HepG2 (cell line): ENCODE data around the gene ROM1. TPM values are rescaled to one million over a fixed set of nuclear protein-coding genes. Genes with fewer than 3 reads are reported as not detected.
A peak's percentile ranks its signal among the peaks of the same experiment; 100 is the strongest.

Source experiments
- ETV6 ChIP-seq: sonication (generic); formaldehyde crosslinking; conservative IDR thresholded peaks from 2 replicates; pipeline ENCODE4 v1.4.0; 2020; ENCODE audit warnings: missing genetic modification reagents
- HMG20A ChIP-seq: IDR thresholded peaks from 2 replicates; pipeline ENCODE4 v1.6.1; 2016; ENCODE audit warnings: borderline replicate concordance
- HNF1A ChIP-seq, 2 experiments: sonication (generic) in 1 of 2; formaldehyde crosslinking in 1 of 2; IDR thresholded peaks; 2 replicates each; pipeline versions ENCODE4 v1.4.0 to v1.6.1; 2016 to 2020; ENCODE audit warnings: borderline replicate concordance in 1 of 2, low read depth in 1 of 2, mild to moderate bottlenecking in 1 of 2, missing genetic modification reagents in 1 of 2
- IKZF4 ChIP-seq: sonication (generic); formaldehyde crosslinking; IDR thresholded peaks from 2 replicates; pipeline ENCODE4 v1.5.1; 2020; ENCODE audit warnings: borderline replicate concordance, mild to moderate bottlenecking, low read depth, missing genetic modification reagents; ENCODE audit errors: not compliant biosample characterization
- MAFF ChIP-seq: IDR thresholded peaks from 2 replicates; pipeline ENCODE4 v1.6.1; 2011; ENCODE audit warnings: low read depth, low read length, improper control_type of control experiment
- PRMT3 ChIP-seq: sonication (generic); formaldehyde crosslinking; IDR thresholded peaks from 2 replicates; pipeline ENCODE4 v1.8.1; 2022; ENCODE audit warnings: low read depth, mild to moderate bottlenecking, moderate library complexity, missing genetic modification reagents, borderline replicate concordance
- RBAK ChIP-seq: sonication (generic); formaldehyde crosslinking; IDR thresholded peaks from 2 replicates; pipeline ENCODE4 v1.5.1; 2020; ENCODE audit warnings: mild to moderate bottlenecking, missing genetic modification reagents
- SMARCE1 ChIP-seq: fragments of 450-650 bp; IDR thresholded peaks from 2 replicates; pipeline ENCODE4 v1.6.1; 2017; ENCODE audit warnings: borderline replicate concordance
- SRY ChIP-seq: sonication (generic); formaldehyde crosslinking; IDR thresholded peaks from 2 replicates; pipeline ENCODE4 v1.8.0; 2022; ENCODE audit warnings: mild to moderate bottlenecking, missing genetic modification reagents
- TBX2 ChIP-seq: sonication (generic); formaldehyde crosslinking; IDR thresholded peaks from 2 replicates; pipeline ENCODE4 v1.5.0; 2020; ENCODE audit warnings: missing genetic modification reagents, mild to moderate bottlenecking, borderline replicate concordance
- ZBTB39 ChIP-seq: sonication (generic); formaldehyde crosslinking; IDR thresholded peaks from 2 replicates; pipeline ENCODE4 v1.5.0; 2020; ENCODE audit warnings: missing genetic modification reagents
- ZNF383 ChIP-seq: sonication (generic); formaldehyde crosslinking; IDR thresholded peaks from 2 replicates; pipeline ENCODE4 v1.4.0; 2020; ENCODE audit warnings: missing genetic modification reagents, mild to moderate bottlenecking, borderline replicate concordance
- ZNF496 ChIP-seq: sonication (generic); formaldehyde crosslinking; IDR thresholded peaks from 2 replicates; pipeline ENCODE4 v1.8.1; 2023; ENCODE audit warnings: mild to moderate bottlenecking, moderate library complexity, missing genetic modification reagents; ENCODE audit not compliant: insufficient replicate concordance
- ZSCAN29 ChIP-seq: sonication (generic); formaldehyde crosslinking; conservative IDR thresholded peaks from 2 replicates; pipeline ENCODE4 v1.4.0; 2020; ENCODE audit warnings: mild to moderate bottlenecking, missing genetic modification reagents
- polyA plus RNA-seq, 8 experiments: library from polyadenylated mRNA; depleted of rRNA in 3 of 8; stranded (reverse) in 7 of 8; unstranded in 1 of 8; fragments of >200 nt; fragmentation: Illumina TruSeq in 4 of 8; extraction: Trizol in 4 of 8; gene quantifications; 2 replicates each; pipeline versions ENCODE4 v1.2.1 to v1.2.3, GENCODE V29; 2011 to 2016; ENCODE audit warnings: low read depth in 4 of 8, missing spikeins in 1 of 8, mixed read lengths in 1 of 8; ENCODE audit not compliant: insufficient read depth in 1 of 8
- total RNA-seq, 5 experiments: library from RNA; depleted of rRNA; stranded (reverse); fragments of >200 nt; fragmentation: Illumina TruSeq; extraction: Trizol; gene quantifications; 2 replicates each; pipeline ENCODE4 v1.2.3, GENCODE V29; 2016; ENCODE audit warnings: low read depth in 1 of 5
- TF ChIP-seq, protein P1 (sequence below): sonication (generic); formaldehyde crosslinking; IDR thresholded peaks from 2 replicates; pipeline ENCODE4 v1.4.0; 2020; ENCODE audit warnings: missing genetic modification reagents, mild to moderate bottlenecking, borderline replicate concordance
- TF ChIP-seq, protein P2 (sequence below): sonication (generic); formaldehyde crosslinking; IDR thresholded peaks from 2 replicates; pipeline ENCODE4 v1.5.0; 2020; ENCODE audit warnings: mild to moderate bottlenecking, missing genetic modification reagents

Gene ROM1
- total and polyA plus RNA-seq, 2 of the 13 experiments (the other 11 are each of a cell fraction or from before 2014, with no cell fraction given): 1.2 to 2.4 TPM

DNA sequence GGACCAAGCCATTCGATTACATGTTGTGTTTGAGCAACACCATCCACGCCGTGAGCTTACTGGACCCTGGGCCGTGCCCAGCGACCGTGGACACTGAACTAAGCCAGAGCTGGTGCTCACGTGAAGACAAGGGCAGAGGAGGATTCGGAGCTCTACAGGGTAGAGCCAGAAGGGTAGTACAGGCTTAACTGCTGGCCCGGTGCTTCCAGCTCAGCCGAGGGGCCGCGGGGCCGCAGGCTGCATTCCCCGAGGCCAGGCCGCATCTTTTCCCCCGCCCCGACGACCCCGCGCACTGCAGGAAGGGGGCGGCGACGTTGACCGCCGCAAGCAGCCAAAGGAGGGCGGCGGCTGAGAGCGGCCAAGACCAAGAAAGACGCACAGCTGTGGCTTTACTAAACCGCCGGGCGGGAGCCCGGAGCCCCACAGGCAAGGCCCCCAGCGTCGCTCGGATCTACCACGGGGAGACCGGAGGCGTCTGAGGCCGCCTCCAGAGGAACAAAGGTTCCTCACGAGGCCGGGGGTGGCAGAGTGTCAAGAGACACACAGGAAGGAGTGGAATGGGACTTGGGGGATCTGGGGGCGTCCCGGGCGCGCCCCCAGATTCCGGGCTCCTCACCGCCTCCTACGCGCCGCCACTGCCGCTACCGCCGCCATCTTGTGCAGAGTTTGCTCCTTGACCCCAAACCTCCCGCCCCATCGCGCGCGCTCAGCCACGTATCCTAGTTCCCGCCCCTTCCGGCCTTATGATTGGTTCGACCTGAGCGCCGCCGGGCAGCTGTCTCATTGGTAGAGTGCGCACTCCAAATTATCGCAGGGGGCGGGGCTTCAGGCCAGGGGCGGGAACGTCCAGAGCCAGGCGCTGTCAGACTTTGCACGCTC is 33.1 kb downstream of the ROM1 start, which contains the start of gene GANAB (continued):
- TF ChIP-seq, protein P1, sequence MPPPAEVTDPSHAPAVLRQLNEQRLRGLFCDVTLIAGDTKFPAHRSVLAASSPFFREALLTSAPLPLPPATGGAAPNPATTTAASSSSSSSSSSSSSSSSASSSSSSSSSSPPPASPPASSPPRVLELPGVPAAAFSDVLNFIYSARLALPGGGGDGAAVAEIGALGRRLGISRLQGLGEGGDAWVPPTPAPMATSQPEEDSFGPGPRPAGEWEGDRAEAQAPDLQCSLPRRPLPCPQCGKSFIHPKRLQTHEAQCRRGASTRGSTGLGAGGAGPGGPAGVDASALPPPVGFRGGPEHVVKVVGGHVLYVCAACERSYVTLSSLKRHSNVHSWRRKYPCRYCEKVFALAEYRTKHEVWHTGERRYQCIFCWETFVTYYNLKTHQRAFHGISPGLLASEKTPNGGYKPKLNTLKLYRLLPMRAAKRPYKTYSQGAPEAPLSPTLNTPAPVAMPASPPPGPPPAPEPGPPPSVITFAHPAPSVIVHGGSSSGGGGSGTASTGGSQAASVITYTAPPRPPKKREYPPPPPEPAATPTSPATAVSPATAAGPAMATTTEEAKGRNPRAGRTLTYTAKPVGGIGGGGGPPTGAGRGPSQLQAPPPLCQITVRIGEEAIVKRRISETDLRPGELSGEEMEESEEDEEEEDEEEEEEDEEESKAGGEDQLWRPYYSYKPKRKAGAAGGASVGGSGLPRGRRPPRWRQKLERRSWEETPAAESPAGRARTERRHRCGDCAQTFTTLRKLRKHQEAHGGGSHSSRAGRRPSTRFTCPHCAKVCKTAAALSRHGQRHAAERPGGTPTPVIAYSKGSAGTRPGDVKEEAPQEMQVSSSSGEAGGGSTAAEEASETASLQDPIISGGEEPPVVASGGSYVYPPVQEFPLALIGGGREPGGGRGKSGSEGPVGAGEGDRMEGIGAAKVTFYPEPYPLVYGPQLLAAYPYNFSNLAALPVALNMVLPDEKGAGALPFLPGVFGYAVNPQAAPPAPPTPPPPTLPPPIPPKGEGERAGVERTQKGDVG (CRISPR knock-in tag): no peak
- TF ChIP-seq PRMT3 (CRISPR knock-in tag): 0 out of 2 replicates have a peak, but pooled peaks have one; percentile 65
- TF ChIP-seq RBAK: no peak
- TF ChIP-seq ZNF496 (CRISPR knock-in tag): no peak
- no peak for TF ChIP-seq HNF1A (IDR thresholded peaks at IDR 0.05; ENCODE audit: low read depth)
- no peak for TF ChIP-seq HNF1A (CRISPR knock-in tag; IDR thresholded peaks at IDR 0.05; ENCODE audit: borderline replicate concordance)
- no peak for TF ChIP-seq ZBTB39 (CRISPR knock-in tag)
- no peak for TF ChIP-seq ZNF383 (CRISPR knock-in tag)
- peak; percentile 89 for TF ChIP-seq SRY (CRISPR knock-in tag)
- TF ChIP-seq ETV6: 0 out of 2 replicates have a peak, but pooled peaks have one; percentile 20
- no peak for TF ChIP-seq IKZF4 (CRISPR knock-in tag)
- TF ChIP-seq, protein P2, sequence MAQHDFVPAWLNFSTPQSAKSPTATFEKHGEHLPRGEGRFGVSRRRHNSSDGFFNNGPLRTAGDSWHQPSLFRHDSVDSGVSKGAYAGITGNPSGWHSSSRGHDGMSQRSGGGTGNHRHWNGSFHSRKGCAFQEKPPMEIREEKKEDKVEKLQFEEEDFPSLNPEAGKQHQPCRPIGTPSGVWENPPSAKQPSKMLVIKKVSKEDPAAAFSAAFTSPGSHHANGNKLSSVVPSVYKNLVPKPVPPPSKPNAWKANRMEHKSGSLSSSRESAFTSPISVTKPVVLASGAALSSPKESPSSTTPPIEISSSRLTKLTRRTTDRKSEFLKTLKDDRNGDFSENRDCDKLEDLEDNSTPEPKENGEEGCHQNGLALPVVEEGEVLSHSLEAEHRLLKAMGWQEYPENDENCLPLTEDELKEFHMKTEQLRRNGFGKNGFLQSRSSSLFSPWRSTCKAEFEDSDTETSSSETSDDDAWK (CRISPR knock-in tag): no peak
- TF ChIP-seq TBX2 (CRISPR knock-in tag): 0 out of 2 replicates have a peak, but pooled peaks have one; percentile 22
- TF ChIP-seq HMG20A (CRISPR knock-in tag): no peak
- TF ChIP-seq MAFF: no peak
- TF ChIP-seq ZSCAN29 (CRISPR knock-in tag): no peak
- TF ChIP-seq SMARCE1: no peak
